Activated T-cell treated with anti-CD3 and anti-CD28 coated beads for 4 hours (primary cell): ENCODE results near the gene NRARP.

ENCODE experiments used
- DNase-seq: peaks from one replicate; pipeline ENCODE4 v3.0.0-alpha.2; 2020

NRARP gene

DNA sequence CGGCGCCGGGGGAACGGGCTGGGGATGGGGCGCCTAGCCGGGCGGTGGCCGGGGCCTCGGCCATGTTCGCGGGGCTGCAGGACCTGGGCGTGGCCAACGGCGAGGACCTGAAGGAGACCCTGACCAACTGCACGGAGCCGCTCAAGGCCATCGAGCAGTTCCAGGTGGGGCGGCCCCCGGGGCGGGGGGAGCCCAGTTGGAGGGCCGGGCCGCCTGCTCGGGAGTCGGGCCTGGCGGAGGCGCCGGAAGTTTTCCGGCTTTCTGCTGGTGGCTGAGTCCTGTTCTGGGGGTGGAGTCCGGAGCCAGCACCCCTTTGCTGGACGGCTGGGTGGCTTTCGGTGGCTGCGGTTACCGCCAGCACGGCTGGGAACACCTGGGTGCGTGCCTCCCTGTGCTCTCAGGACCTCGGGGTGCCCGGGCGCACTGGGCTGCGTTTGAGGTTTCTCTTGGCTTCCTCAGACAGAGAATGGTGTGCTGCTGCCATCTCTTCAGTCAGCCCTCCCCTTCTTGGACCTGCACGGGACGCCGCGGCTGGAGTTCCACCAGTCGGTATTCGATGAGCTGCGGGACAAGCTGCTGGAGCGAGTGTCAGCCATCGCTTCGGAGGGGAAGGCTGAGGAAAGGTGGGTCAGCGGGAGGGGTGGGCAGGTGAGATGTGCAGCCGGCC lies 46.5 kb downstream of the NRARP start:
- DNase-seq, result no peak

DNA sequence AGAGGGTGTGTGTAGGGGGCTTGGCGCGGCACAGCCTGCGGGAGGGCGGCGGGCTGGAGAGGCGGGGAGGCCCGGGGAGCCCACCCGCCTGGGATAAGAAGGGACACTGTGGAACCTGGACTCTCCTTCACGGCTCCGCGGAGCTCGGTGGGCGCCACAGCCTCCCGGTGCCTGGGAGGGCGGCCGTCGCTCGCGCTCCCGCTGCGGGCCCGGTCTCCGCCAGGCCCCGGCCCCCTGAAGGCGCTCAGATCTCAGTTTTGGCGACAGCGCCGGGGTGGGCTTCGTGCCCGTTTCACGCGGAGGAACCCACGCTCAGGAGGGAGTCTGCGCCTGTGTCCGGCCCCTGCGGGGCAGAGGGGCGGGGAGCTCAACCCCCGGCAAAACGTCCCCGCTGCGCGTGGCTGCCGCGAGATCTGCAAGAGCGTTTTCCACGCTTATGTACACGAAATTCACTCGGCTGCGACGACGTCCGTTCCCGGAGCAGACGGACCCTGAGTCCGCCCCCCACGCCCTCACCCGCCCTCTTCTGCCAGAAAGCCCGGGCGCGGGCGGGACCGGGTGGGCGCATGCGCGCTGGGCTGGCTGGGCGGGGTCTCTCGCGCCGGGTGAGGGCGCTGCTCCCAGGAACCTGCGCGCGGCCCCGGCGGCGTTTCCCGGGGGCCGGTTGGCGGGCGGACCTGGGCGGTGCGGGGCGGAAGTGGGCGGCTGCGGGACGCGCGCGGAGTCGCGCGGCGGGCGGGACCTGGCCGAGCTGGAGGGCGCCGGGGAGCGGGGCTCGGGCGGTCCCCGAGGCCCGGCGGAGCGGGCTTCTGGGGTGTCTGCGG lies 47.2 kb downstream of the NRARP start, which contains the start of gene NELFB:
Gene NELFB, plus strand, starts transcription at position 704 of the 824 bp plus-strand sequence.
- peak; percentile 96 for DNase-seq

DNA sequence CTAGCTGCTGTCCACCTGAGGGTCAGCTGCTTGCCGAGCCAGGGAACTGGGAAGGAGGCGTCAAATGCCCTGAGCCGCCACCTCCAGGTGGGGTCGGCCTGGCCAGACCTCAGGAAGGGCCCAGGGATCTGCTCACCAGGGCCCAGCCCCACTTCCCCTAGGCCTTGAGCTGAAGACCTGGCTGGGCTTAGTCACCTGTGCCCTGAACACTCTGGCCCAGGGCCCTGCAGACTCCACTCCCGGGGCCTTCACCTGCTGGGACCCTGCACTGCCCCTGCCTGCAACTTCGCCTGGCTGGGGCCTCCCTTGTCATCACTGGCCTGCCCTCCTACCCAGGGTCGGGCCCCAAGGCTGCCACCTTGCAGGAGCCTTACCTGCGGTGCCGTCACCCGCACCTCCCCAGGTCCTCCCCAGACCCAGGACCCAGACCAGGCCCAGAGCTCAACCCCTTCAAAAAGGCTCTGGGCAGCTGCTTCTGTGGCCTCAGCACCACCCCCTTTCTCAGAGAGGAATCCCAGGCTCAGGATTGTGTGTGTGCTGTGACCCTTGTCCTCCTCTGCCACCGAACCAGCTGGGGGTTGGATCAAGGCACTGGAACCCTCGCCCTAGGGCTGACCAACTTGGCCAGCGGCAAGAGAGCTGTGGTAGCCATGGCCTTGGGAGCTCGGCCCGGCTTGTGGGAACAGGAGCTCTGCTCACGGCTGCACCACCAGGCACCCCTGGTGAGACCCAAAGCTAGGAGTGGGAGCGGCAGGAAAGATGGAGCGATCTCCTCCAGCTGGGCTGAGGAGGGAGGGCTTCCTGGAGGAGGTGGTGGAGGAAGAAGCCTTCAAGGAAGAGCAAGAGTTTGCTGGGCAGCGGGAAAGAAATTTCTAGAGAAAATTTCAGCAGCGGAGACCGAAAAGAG lies 48.1 kb downstream of the NRARP start:
- no peak for DNase-seq

DNA sequence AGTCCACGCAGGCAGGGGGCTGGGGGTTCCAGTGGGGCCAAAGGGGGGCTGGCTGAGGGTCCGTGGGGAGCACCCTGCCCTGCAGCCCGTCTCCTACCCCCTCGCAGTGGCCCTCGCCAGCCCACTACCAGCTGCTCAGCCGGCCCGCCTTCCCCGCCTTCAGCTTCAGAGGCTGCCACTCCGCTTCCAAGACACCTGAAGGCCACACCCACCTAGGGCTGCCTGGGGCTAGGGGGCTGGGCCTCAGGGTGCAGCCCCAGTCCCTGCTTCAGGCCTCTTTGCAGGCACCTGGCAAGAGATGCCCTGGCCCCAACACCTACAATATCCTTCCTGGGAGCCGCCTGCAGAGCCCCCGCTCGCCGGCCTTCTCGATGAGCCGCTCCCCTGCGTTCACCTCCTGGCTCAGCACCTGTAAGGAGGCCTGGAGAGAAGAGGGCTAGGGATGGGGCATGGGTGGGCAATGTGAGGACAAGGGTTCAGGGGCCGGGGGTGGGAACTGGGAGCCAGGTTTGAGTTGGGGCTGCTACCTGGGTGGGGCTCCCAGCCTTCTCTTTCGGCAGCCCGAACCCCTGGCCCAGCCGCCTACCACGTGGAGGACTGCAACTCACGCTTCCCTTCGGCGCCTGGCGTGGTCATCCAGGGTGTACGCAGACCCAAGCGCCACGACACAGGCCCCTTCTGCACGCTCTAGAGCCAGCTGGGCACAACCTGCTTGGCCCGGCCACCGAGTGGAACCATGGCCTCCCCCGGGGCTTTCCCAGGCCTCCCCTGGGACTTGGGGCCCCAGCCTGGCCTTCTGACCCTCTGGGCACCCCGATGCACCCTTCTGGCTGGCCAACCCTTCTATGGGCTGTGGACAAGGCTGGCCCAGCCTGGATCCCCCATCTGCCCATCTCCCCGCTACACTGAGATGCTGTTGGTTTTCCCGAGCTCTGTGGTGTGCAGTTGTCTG lies 49.2 kb downstream of the NRARP start:
- DNase-seq, result no peak

DNA sequence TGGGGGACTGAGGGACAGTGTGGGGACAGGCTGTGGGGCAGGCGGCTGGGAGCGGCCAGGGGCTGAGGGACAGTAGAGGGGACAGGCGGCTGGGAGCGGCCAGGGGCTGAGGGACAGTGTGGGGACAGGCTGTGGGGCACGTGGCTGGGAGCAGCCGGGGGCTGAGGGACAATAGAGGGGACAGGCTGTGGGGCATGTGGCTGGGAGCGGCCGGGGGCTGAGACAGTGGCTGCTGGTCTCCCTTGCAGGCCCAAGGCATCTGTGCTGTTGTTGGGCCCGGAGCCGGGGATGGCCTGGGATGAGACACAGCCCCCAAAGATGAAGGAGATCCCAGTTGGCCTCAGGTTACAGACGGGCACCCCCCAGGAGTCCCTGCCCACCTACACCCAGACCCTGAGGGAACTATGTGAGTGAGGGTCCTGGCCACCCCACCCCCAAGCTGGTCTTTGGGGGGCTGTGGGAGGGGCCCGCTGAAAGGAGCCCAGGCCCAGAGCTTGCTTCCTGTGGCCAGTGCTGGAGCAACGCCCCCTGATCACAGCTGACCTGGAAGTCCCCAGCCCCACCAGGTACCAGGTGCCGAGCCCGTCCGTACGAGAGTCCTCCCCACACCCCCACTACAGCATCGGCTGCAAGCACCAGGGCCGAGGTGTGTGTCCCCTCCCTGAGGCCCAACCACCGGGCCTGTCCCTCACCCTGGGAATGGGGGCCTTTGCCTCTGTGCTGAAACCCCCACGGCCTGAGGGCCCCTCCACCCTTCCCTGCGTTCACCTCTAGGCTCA lies 50.4 kb downstream of the NRARP start:
- no peak for DNase-seq

DNA sequence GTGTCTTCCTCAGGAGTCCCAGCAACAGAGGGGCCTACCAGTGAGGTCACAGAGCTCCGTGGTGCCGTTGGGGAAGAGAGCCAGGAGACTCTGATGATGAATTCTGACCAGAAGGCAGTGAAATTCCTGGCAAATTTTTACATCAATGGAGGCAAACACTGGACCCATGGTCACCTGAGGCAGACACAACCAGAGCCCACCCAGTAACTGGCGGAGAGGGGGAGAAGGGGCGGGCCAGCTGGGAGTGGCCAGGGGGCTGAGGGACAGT lies 50.9 kb downstream of the NRARP start, which contains the start of gene STPG3:
Gene STPG3, plus strand, starts transcription at position 93 of the 268 bp plus-strand sequence. Its CDS starts 1 bp downstream, at position 94.
- no peak for DNase-seq

DNA sequence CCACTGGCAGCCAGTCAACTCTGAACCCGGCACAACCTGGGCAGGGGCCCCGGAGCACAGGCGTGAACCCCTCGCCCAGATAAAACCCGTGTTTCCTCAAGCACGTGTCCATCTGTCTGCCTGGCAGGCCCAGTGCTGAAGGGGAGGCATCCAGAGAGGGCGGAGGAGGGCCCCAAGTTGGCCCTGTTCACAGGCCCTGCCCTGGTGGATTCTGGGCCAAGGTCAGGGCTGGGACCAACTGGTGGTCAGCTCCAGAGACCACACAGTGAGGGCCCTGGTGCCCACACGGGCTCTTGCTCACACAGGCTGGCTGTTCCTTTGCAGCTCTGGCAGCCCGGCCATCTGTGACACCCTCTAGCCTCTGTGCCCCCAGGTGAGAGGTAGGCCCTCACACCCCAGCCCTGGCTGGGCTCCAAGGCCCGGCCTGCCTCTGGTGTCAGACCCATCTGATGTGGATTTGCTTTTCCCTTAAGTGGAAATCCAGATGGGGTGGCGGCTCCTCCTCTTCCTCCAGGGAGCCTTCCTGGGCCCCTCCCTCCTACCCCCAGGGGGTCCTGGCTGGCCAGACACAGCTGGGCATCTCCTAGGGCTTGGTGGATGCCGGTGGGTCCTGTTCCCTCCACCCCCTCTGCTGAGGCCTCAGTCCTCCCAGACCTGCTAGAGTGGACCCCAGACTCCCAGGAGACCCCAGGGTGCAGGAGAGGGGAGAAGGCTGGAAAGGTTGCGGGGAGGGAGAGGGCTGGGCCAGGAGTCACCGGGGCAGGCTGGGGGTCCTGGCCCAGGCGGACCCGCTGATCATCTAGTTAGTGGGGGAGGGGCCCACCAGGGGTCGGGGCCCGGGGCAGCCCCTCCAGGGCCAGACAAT lies 51.5 kb downstream of the NRARP start:
- DNase-seq, result no peak
